Mesenchymal stem cell (in vitro differentiated cells and primary cell): ENCODE measurements around the gene PPP1R13B.

Experiments used
- DNase-seq: peaks from one replicate; pipeline ENCODE4 v3.0.0-alpha.2; 2013
- H2AFZ ChIP-seq: one replicate; pipeline ENCODE4 v1.6.1; 2013; ENCODE audit warnings: low read depth, mild to moderate bottlenecking, control low read depth, inconsistent platforms, low read length, moderate library complexity
- H2AK5ac ChIP-seq: 2 replicates; pipeline ENCODE4 v1.6.1; 2013; ENCODE audit warnings: low read length, moderate library complexity, mild to moderate bottlenecking, inconsistent platforms; ENCODE audit not compliant: severe bottlenecking
- H2BK120ac ChIP-seq: one replicate; pipeline ENCODE4 v1.6.1; 2013; ENCODE audit warnings: low read depth, mild to moderate bottlenecking, inconsistent platforms, low read length, moderate library complexity
- H2BK12ac ChIP-seq, 2 experiments: one replicate each; pipeline ENCODE4 v1.6.1; 2013; ENCODE audit warnings: inconsistent platforms in 2 of 2, low read length in 2 of 2, mild to moderate bottlenecking in 2 of 2, moderate library complexity in 2 of 2, control low read depth in 1 of 2
- H2BK15ac ChIP-seq: one replicate; pipeline ENCODE4 v1.6.1; 2013; ENCODE audit warnings: mild to moderate bottlenecking, low read depth, inconsistent platforms; ENCODE audit not compliant: poor library complexity, severe bottlenecking
- H2BK5ac ChIP-seq: 2 replicates; pipeline ENCODE4 v1.6.1; 2013; ENCODE audit warnings: low read depth, mild to moderate bottlenecking, low read length, control low read depth, inconsistent platforms; ENCODE audit not compliant: poor library complexity, severe bottlenecking
- H3K14ac ChIP-seq, 2 experiments: one replicate each; pipeline ENCODE4 v1.6.1; 2013; ENCODE audit warnings: inconsistent platforms in 2 of 2, low read length in 2 of 2, control low read depth in 1 of 2, mild to moderate bottlenecking in 1 of 2, moderate library complexity in 1 of 2
- H3K18ac ChIP-seq, 2 experiments: one replicate each; pipeline ENCODE4 v1.6.1; 2013; ENCODE audit warnings: inconsistent platforms in 2 of 2, low read length in 2 of 2, control low read depth in 1 of 2, low read depth in 1 of 2, mild to moderate bottlenecking in 1 of 2
- H3K23ac ChIP-seq, 2 experiments: one replicate each; pipeline ENCODE4 v1.6.1; 2013; ENCODE audit warnings: inconsistent platforms in 2 of 2, low read length in 2 of 2, mild to moderate bottlenecking in 2 of 2, moderate library complexity in 2 of 2, control low read depth in 1 of 2
- H3K27ac ChIP-seq: 2 replicates; pipeline ENCODE4 v1.5.1; 2013; ENCODE audit warnings: mild to moderate bottlenecking, moderate library complexity, low read length, control low read depth, inconsistent platforms; ENCODE audit not compliant: poor library complexity, severe bottlenecking
- H3K27me3 ChIP-seq, 2 experiments: 2 replicates each; pipeline versions ENCODE4 v1.6.1 to v1.7.0; 2013; ENCODE audit warnings: low read length in 2 of 2, mild to moderate bottlenecking in 2 of 2, moderate library complexity in 2 of 2, control low read depth in 1 of 2, inconsistent platforms in 1 of 2; ENCODE audit not compliant: control insufficient read depth in 1 of 2, insufficient read depth in 1 of 2
- H3K36me3 ChIP-seq, 2 experiments: 2 replicates each; pipeline versions ENCODE4 v1.6.1 to v1.7.0; 2013; ENCODE audit warnings: low read length in 2 of 2, control low read depth in 1 of 2, inconsistent platforms in 1 of 2, low read depth in 1 of 2, mild to moderate bottlenecking in 1 of 2; ENCODE audit not compliant: insufficient read depth in 2 of 2, control insufficient read depth in 1 of 2
- H3K4ac ChIP-seq, 2 experiments: one replicate each; pipeline ENCODE4 v1.6.1; 2013; ENCODE audit warnings: inconsistent platforms in 2 of 2, low read length in 2 of 2, mild to moderate bottlenecking in 2 of 2, moderate library complexity in 2 of 2, control low read depth in 1 of 2, low read depth in 1 of 2
- H3K4me1 ChIP-seq: 2 replicates; pipeline ENCODE4 v1.6.1; 2013; ENCODE audit warnings: low read depth, low read length, control low read depth; ENCODE audit not compliant: control insufficient read depth, insufficient read depth
- H3K4me2 ChIP-seq: 2 replicates; pipeline ENCODE4 v1.6.1; 2013; ENCODE audit warnings: low read length, mild to moderate bottlenecking, inconsistent platforms; ENCODE audit not compliant: poor library complexity, severe bottlenecking
- H3K4me3 ChIP-seq, 2 experiments: 2 replicates each; pipeline versions ENCODE4 v1.5.1 to v1.7.0; 2013; ENCODE audit warnings: low read length in 2 of 2, mild to moderate bottlenecking in 2 of 2, control low read depth in 1 of 2, low read depth in 1 of 2; ENCODE audit not compliant: insufficient read depth in 1 of 2
- H3K79me1 ChIP-seq: replicated peaks from 2 replicates; pipeline ENCODE4 v1.6.1; 2013; ENCODE audit warnings: mild to moderate bottlenecking, control low read depth, low read length, inconsistent platforms; ENCODE audit not compliant: poor library complexity, severe bottlenecking
- H3K9ac ChIP-seq: 2 replicates; pipeline ENCODE4 v1.7.0; 2013; ENCODE audit warnings: mild to moderate bottlenecking, low read length, moderate library complexity
- H3K9me3 ChIP-seq: 2 replicates; pipeline ENCODE4 v1.7.0; 2013; ENCODE audit warnings: mild to moderate bottlenecking, low read length; ENCODE audit not compliant: control insufficient read depth
- H4K8ac ChIP-seq: one replicate; pipeline ENCODE4 v1.6.1; 2013; ENCODE audit warnings: inconsistent platforms, mild to moderate bottlenecking, low read length, moderate library complexity
- H4K91ac ChIP-seq: one replicate; pipeline ENCODE4 v1.6.1; 2013; ENCODE audit warnings: mild to moderate bottlenecking, low read length, inconsistent platforms
- whole genome bisulfite sequencing: methylation state at CpG from one replicate; pipeline ENCODE4 v1.1.7; 2013; ENCODE audit warnings: mixed read lengths; 5-methylcytosine and 5-hydroxymethylcytosine counted together

PPP1R13B gene

GRCh38 chr14:103833711-103834110, 13.7 kb downstream of the PPP1R13B start:
- no peak overlapping the region for H2AK5ac ChIP-seq
- no peak overlapping the region for H2BK5ac ChIP-seq
- H3K14ac ChIP-seq = no peak overlapping the region
- H3K18ac ChIP-seq = no peak overlapping the region
- no peak overlapping the region for H2BK120ac ChIP-seq
- H3K9ac ChIP-seq = no peak overlapping the region
- no peak overlapping the region for H2BK15ac ChIP-seq
- no peak overlapping the region for H2BK12ac ChIP-seq
- no peaks in the 10 kb centered on the region for H3K9me3 ChIP-seq
- H3K27me3 ChIP-seq = no peaks in the 10 kb centered on the region
- H4K91ac ChIP-seq = no peak overlapping the region
- H3K4me1 ChIP-seq = no peaks in the 10 kb centered on the region
- no peak overlapping the region for H4K8ac ChIP-seq
- no peak for DNase-seq
- no peak overlapping the region for H3K4me3 ChIP-seq
- H3K4ac ChIP-seq = no peak overlapping the region
- H3K4me2 ChIP-seq = no peak overlapping the region
- no peak overlapping the region for H3K23ac ChIP-seq
- H3K27ac ChIP-seq = no peak overlapping the region
- H3K36me3 ChIP-seq = no peaks in the 10 kb centered on the region
- peaks cover 12% of the 10 kb centered on the region for H3K79me1 ChIP-seq
- no peak overlapping the region for H2AFZ ChIP-seq
- 84% methylated on average over 4 of the region's 4 CpGs for WGBS

- no peak overlapping the region for H2AFZ ChIP-seq
- no peak for DNase-seq
- H3K4ac ChIP-seq = no peak overlapping the region
- H4K91ac ChIP-seq = no peak overlapping the region
- WGBS = no CpG with 5 or more reads among the region's 1 CpG
- no peak overlapping the region for H3K23ac ChIP-seq
- no peak overlapping the region for H4K8ac ChIP-seq
- H2BK5ac ChIP-seq = no peak overlapping the region
- H3K9me3 ChIP-seq = no peaks in the 10 kb centered on the region
- no peak overlapping the region for H3K18ac ChIP-seq
- H3K27ac ChIP-seq = no peak overlapping the region
- no peak overlapping the region for H2BK12ac ChIP-seq
- H3K79me1 ChIP-seq = peaks cover 14% of the 10 kb centered on the region
- no peak overlapping the region for H3K14ac ChIP-seq
- H2BK15ac ChIP-seq = no peak overlapping the region
- H3K36me3 ChIP-seq = no peaks in the 10 kb centered on the region
- H3K27me3 ChIP-seq = no peaks in the 10 kb centered on the region
- H3K9ac ChIP-seq = no peak overlapping the region
- no peak overlapping the region for H3K4me3 ChIP-seq
- H3K4me2 ChIP-seq = no peak overlapping the region
- no peak overlapping the region for H2BK120ac ChIP-seq
- H3K4me1 ChIP-seq = peaks cover 3% of the 10 kb centered on the region
- no peak overlapping the region for H2AK5ac ChIP-seq
These were observed 15.3 kb downstream of the PPP1R13B start for GRCh38 chr14:103832046-103832445.

- Histone ChIP-seq H4K91ac (no peak overlapping the region), H2AK5ac (no peak overlapping the region), H3K23ac (no peak overlapping the region), H4K8ac (no peak overlapping the region), H3K4ac (no peak overlapping the region), H3K18ac (no peak overlapping the region), H3K27me3 (no peaks in the 10 kb centered on the region), H2BK120ac (no peak overlapping the region), H3K14ac (no peak overlapping the region), H3K4me3 (no peak overlapping the region), H3K4me1 (peaks cover 3% of the 10 kb centered on the region), H3K79me1 (peaks cover 11% of the 10 kb centered on the region), H2AFZ (no peak overlapping the region), H3K27ac (no peak overlapping the region), H2BK15ac (no peak overlapping the region), H3K9ac (no peak overlapping the region), H3K9me3 (no peaks in the 10 kb centered on the region), H3K36me3 (no peaks in the 10 kb centered on the region), H3K4me2 (no peak overlapping the region), H2BK5ac (no peak overlapping the region), H2BK12ac (no peak overlapping the region)
- no peak for DNase-seq
- WGBS = 94% methylated on average over 9 of the region's 14 CpGs
These were observed 16.7 kb downstream of the PPP1R13B start for GRCh38 chr14:103830511-103831270.

GRCh38 chr14:103828315-103828967, 18.9 kb downstream of the PPP1R13B start:
- peak overlapping the region in 1 of 2 experiments; percentile 50 for H3K4me3 ChIP-seq
- no peak overlapping the region for H4K8ac ChIP-seq
- no peak overlapping the region for H3K14ac ChIP-seq
- H4K91ac ChIP-seq = no peak overlapping the region
- H3K36me3 ChIP-seq = no peaks in the 10 kb centered on the region
- no peak overlapping the region for H2AFZ ChIP-seq
- no peak overlapping the region for H3K18ac ChIP-seq
- H2BK5ac ChIP-seq = no peak overlapping the region
- H3K79me1 ChIP-seq = peaks cover 8% of the 10 kb centered on the region
- WGBS = 84% methylated on average over 8 of the region's 9 CpGs
- no peak overlapping the region for H3K4me2 ChIP-seq
- H3K4me1 ChIP-seq = peaks cover 3% of the 10 kb centered on the region
- no peak overlapping the region for H2BK15ac ChIP-seq
- H3K4ac ChIP-seq = no peak overlapping the region
- H3K27me3 ChIP-seq = no peaks in the 10 kb centered on the region
- peak overlapping the region; percentile 60 for H3K9ac ChIP-seq
- H2BK120ac ChIP-seq = no peak overlapping the region
- no peak overlapping the region for H3K27ac ChIP-seq
- DNase-seq = no peak
- no peak overlapping the region for H3K23ac ChIP-seq
- no peaks in the 10 kb centered on the region for H3K9me3 ChIP-seq
- no peak overlapping the region for H2AK5ac ChIP-seq
- no peak overlapping the region for H2BK12ac ChIP-seq
